Stomach smooth muscle (tissue), 2 donors: ENCODE measurements around the gene RAD51D.
"Not testable (repeated sequence)": the region's sequence is repeated elsewhere in the genome, so short reads cannot be mapped to it uniquely, and the experiment has no call there.

Experiments
- H3K27ac ChIP-seq: one replicate; pipeline ENCODE4 v1.7.0; 2013; ENCODE audit warnings: mild to moderate bottlenecking, low read length, inconsistent platforms
- H3K27me3 ChIP-seq, 2 donors: one replicate each; pipeline ENCODE4 v1.7.0; 2013; ENCODE audit warnings: low read length in 2 of 2; ENCODE audit not compliant: insufficient read depth in 2 of 2, control insufficient read depth in 1 of 2
- H3K36me3 ChIP-seq, 2 donors: one replicate each; pipeline ENCODE4 v1.7.0; 2013; ENCODE audit warnings: low read length in 2 of 2; ENCODE audit not compliant: control insufficient read depth in 2 of 2, insufficient read depth in 2 of 2
- H3K4me1 ChIP-seq: one replicate; pipeline ENCODE4 v1.7.0; 2013; ENCODE audit warnings: low read length; ENCODE audit not compliant: control insufficient read depth, insufficient read depth
- H3K4me3 ChIP-seq, 2 donors: one replicate each; pipeline ENCODE4 v1.7.0; 2013; ENCODE audit warnings: low read length in 2 of 2
- H3K9ac ChIP-seq, 2 donors: one replicate each; pipeline ENCODE4 v1.7.0; 2013; ENCODE audit warnings: low read length in 2 of 2, mild to moderate bottlenecking in 1 of 2
- H3K9me3 ChIP-seq, 2 donors: one replicate each; pipeline ENCODE4 v1.7.0; 2013; ENCODE audit warnings: low read length in 2 of 2; ENCODE audit not compliant: control insufficient read depth in 2 of 2
- donor health status: healthy.
- donor health status: Pancreatic carcinoma.

The RAD51D gene

GRCh38 chr17:35117984-35118383, 1.7 kb downstream of the RAD51D start:
- peaks cover 0 to 3% of the 10 kb centered on the region in 2 donors for H3K36me3 ChIP-seq
- H3K9ac ChIP-seq = no peak overlapping the region
- no peak overlapping the region for H3K4me3 ChIP-seq
- H3K9me3 ChIP-seq = no peaks in the 10 kb centered on the region
- H3K27ac ChIP-seq = no peak overlapping the region
- H3K27me3 ChIP-seq = no peaks in the 10 kb centered on the region
- peaks cover 21% of the 10 kb centered on the region for H3K4me1 ChIP-seq

GRCh38 chr17:35116845-35117244, 2.8 kb downstream of the RAD51D start:
- no peak overlapping the region for H3K4me3 ChIP-seq
- no peaks in the 10 kb centered on the region for H3K9me3 ChIP-seq
- H3K36me3 ChIP-seq = peaks cover 0 to 3% of the 10 kb centered on the region in 2 donors
- peaks cover 21% of the 10 kb centered on the region for H3K4me1 ChIP-seq
- H3K9ac ChIP-seq = no peak overlapping the region
- H3K27ac ChIP-seq = no peak overlapping the region
- no peaks in the 10 kb centered on the region for H3K27me3 ChIP-seq

- H3K27me3 ChIP-seq, H3K9ac ChIP-seq, H3K4me1 ChIP-seq, H3K27ac ChIP-seq, H3K9me3 ChIP-seq, H3K4me3 ChIP-seq: not testable (repeated sequence)
- peaks cover 13% of the 10 kb centered on the region in 2 donors for H3K36me3 ChIP-seq
These were observed 8.9 kb downstream of the RAD51D start for GRCh38 chr17:35110791-35111190.

- H3K27ac ChIP-seq = no peak overlapping the region
- peaks cover 26 to 32% of the 10 kb centered on the region in 2 donors for H3K36me3 ChIP-seq
- peaks cover 0 to 4% of the 10 kb centered on the region in 2 donors for H3K9me3 ChIP-seq
- no peak overlapping the region for H3K4me3 ChIP-seq
- no peak overlapping the region for H3K9ac ChIP-seq
- no peaks in the 10 kb centered on the region for H3K4me1 ChIP-seq
- no peaks in the 10 kb centered on the region for H3K27me3 ChIP-seq
These were observed 14.7 kb downstream of the RAD51D start for GRCh38 chr17:35104844-35105450.

GRCh38 chr17:35103271-35103670, 16.4 kb downstream of the RAD51D start:
- Histone ChIP-seq H3K9me3 (peaks cover 0 to 4% of the 10 kb centered on the region in 2 donors), H3K4me3 (no peak overlapping the region), H3K27me3 (no peaks in the 10 kb centered on the region), H3K36me3 (peaks cover 26 to 37% of the 10 kb centered on the region in 2 donors), H3K9ac (no peak overlapping the region), H3K27ac (no peak overlapping the region), H3K4me1 (no peaks in the 10 kb centered on the region)

DNA sequence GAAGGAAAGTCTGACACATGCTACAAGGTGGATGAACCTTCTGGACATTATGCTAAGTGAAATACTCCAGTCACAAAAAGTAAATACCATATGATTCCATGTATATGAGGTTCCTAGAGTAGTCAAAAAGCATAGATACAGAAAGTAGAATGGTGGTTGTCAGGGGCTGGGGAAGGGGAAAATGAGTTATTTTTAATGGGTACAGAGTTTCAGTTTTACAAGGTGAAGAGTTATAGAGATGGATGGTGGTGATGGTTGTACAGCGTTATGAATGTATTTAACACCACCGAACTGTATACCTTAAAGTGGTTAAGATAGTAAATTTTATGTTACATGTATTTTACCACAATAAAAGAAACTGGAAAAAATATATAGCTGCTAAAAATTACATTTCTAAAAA, 17.9 kb downstream of the RAD51D start:
- Histone ChIP-seq H3K36me3 (peaks cover 20 to 36% of the 10 kb centered on the region in 2 donors), H3K9ac (no peak overlapping the region)

GRCh38 chr17:35101036-35101435, 18.6 kb downstream of the RAD51D start:
- Histone ChIP-seq H3K9ac (no peak overlapping the region), H3K4me1 (no peaks in the 10 kb centered on the region), H3K4me3 (no peak overlapping the region), H3K9me3 (peaks cover 0 to 3% of the 10 kb centered on the region in 2 donors), H3K36me3 (peaks cover 14 to 29% of the 10 kb centered on the region in 2 donors), H3K27ac (no peak overlapping the region), H3K27me3 (no peaks in the 10 kb centered on the region)

More for the DNA sequence above, 17.9 kb downstream of the RAD51D start:
- Histone ChIP-seq H3K27ac (no peak overlapping the region), H3K27me3 (no peaks in the 10 kb centered on the region), H3K4me3 (no peak overlapping the region), H3K4me1 (no peaks in the 10 kb centered on the region), H3K9me3 (peaks cover 0 to 4% of the 10 kb centered on the region in 2 donors)

DNA sequence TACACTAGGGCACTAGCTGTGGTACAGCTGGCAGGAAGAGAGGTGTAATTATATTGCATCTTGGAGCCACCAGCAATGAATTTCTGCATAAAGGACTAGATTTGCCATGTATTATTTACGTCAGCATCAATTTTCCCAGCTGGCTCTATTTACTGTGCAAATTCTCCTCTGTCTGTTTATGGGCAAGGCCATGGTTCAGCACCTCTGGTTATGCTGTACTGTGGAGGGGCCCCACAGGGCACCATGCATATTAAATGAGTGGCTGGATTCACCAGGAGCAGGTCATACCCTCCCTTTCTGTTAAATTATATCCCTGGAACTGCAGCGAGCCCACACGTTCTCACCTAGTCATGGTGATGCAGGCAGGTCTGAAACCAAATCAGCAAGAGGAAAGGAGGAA, 19.8 kb downstream of the RAD51D start:
- Histone ChIP-seq H3K4me3 (no peak overlapping the region), H3K9ac (no peak overlapping the region), H3K27me3 (no peaks in the 10 kb centered on the region), H3K36me3 (peaks cover 12 to 23% of the 10 kb centered on the region in 2 donors), H3K4me1 (no peaks in the 10 kb centered on the region), H3K9me3 (no peaks in the 10 kb centered on the region), H3K27ac (no peak overlapping the region)

- H3K4me3 ChIP-seq = no peak overlapping the region
- H3K9ac ChIP-seq = no peak overlapping the region
- H3K4me1 ChIP-seq = no peaks in the 10 kb centered on the region
- H3K9me3 ChIP-seq = no peaks in the 10 kb centered on the region
- peaks cover 12 to 19% of the 10 kb centered on the region in 2 donors for H3K36me3 ChIP-seq
- no peaks in the 10 kb centered on the region for H3K27me3 ChIP-seq
- no peak overlapping the region for H3K27ac ChIP-seq
These were observed 21.9 kb downstream of the RAD51D start for GRCh38 chr17:35097776-35098175.

- no peak overlapping the region for H3K9ac ChIP-seq
- no peak overlapping the region for H3K27ac ChIP-seq
- H3K36me3 ChIP-seq = peaks cover 4 to 10% of the 10 kb centered on the region in 2 donors
- H3K27me3 ChIP-seq = no peaks in the 10 kb centered on the region
- H3K4me1 ChIP-seq = no peaks in the 10 kb centered on the region
- H3K4me3 ChIP-seq = no peak overlapping the region
- H3K9me3 ChIP-seq = no peaks in the 10 kb centered on the region
These were observed 23.9 kb downstream of the RAD51D start for GRCh38 chr17:35095741-35096140.

GRCh38 chr17:35094902-35095301, 24.8 kb downstream of the RAD51D start:
- H3K4me1 ChIP-seq = no peaks in the 10 kb centered on the region
- no peak overlapping the region for H3K9ac ChIP-seq
- no peak overlapping the region for H3K27ac ChIP-seq
- no peaks in the 10 kb centered on the region for H3K9me3 ChIP-seq
- H3K36me3 ChIP-seq = peaks cover 0 to 5% of the 10 kb centered on the region in 2 donors
- no peak overlapping the region for H3K4me3 ChIP-seq
- H3K27me3 ChIP-seq = no peaks in the 10 kb centered on the region
